Naive B cell (primary cell): ENCODE results near the gene KCNH2. TPM values are rescaled to one million over a fixed set of nuclear protein-coding genes. Genes with fewer than 3 reads are reported as not detected.

Source experiments
- ATAC-seq, 2 donors: fragments of 150-1000 bp; cut with Tn5 transposase; 2 replicates each; pipeline ENCODE4 v1.10.0; 2021; ENCODE audit warnings: low read depth in 2 of 2, mild to moderate bottlenecking in 2 of 2, moderate library complexity in 2 of 2
- DNase-seq: peaks from one replicate; pipeline ENCODE4 v3.0.0; 2022
- H3K27ac Mint-ChIP-seq, 6 donors: one replicate each; pipeline ENCODE4 v1.8.0; 2020 to 2022; ENCODE audit warnings: mild to moderate bottlenecking in 6 of 6, mixed read lengths in 6 of 6, moderate library complexity in 5 of 6, inconsistent platforms in 2 of 6
- H3K27me3 Mint-ChIP-seq, 3 donors: one replicate each; pipeline ENCODE4 v1.8.0; 2021 to 2022; ENCODE audit warnings: mixed read lengths in 3 of 3, mild to moderate bottlenecking in 1 of 3
- H3K36me3 Mint-ChIP-seq, 2 donors: one replicate each; pipeline ENCODE4 v1.8.0; 2020 to 2022; ENCODE audit warnings: mixed read lengths in 2 of 2, inconsistent platforms in 1 of 2, mild to moderate bottlenecking in 1 of 2
- H3K4me1 Mint-ChIP-seq, 3 donors: one replicate each; pipeline ENCODE4 v1.8.0; 2020 to 2022; ENCODE audit warnings: mixed read lengths in 3 of 3, inconsistent platforms in 1 of 3, mild to moderate bottlenecking in 1 of 3, moderate library complexity in 1 of 3
- H3K4me3 Mint-ChIP-seq, 8 donors: one replicate each; pipeline ENCODE4 v1.8.0; 2020 to 2022; ENCODE audit warnings: mild to moderate bottlenecking in 8 of 8, mixed read lengths in 8 of 8, moderate library complexity in 8 of 8, inconsistent platforms in 2 of 8
- H3K9me3 Mint-ChIP-seq, 7 donors: one replicate each; pipeline ENCODE4 v1.8.0; 2020 to 2022; ENCODE audit warnings: mixed read lengths in 7 of 7, mild to moderate bottlenecking in 5 of 7, inconsistent platforms in 2 of 7, moderate library complexity in 1 of 7
- polyA plus RNA-seq, 6 donors: library from polyadenylated mRNA; unstranded; fragments of 300-500 nt; fragmentation: Illumina TruSeq; gene quantifications; one replicate each; pipeline ENCODE4 v1.2.3, GENCODE V29; 2021; ENCODE audit warnings: low read depth in 6 of 6

The KCNH2 gene
- polyA plus RNA-seq, 6 donors from 2014 or later: 0.17 to 0.29 (median 0.29) TPM; not detected in 3

DNA sequence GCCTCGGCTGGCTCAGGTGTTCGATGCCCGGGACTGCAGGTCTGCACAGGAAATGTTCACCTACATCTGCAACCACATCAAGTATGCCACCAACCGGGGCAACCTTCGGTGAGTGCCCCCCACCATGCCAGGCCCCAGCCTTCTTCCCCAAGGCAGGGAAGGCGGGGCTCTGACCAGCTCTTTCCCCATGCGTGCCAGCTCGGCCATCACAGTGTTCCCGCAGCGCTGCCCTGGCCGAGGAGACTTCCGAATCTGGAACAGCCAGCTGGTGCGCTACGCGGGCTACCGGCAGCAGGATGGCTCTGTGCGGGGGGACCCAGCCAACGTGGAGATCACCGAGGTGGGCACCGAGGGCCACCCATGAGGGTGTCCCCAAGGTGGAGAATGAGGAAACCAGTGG lies 20.2 kb upstream of the KCNH2 start:
- Mint-ChIP-seq H3K4me3 (no peak overlapping the region), H3K9me3 (no peaks in the 10 kb centered on the region), H3K27me3 (peaks cover 19 to 44% (median 24%) of the 10 kb centered on the region in 3 donors), H3K27ac (no peak overlapping the region), H3K4me1 (peaks cover 0 to 4% (median 3%) of the 10 kb centered on the region in 3 donors), H3K36me3 (peaks cover 0 to 7% of the 10 kb centered on the region in 2 donors)
- ATAC-seq (no peak), DNase-seq (no peak)

DNA sequence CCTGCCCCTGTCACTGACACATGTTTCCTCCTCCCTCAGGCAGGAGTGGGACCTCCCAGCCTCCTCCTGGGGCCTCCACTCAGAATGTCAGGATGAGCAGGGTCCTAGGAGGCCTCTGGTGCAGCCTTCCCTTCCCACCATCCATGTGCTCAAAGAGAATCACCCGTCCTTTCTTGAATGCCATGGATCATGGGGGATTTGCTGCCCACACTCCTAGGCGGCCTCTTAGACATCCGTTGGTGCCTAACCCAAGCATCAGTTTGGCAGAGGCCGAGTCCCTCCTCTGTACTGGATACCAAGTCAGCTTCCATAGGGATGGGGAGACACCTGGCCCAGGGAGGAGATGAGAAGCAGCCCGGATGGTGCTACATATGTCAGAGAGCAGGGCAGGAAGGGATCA lies 19.7 kb upstream of the KCNH2 start:
- H3K4me3 Mint-ChIP-seq: no peak overlapping the region
- H3K27me3 Mint-ChIP-seq: peaks cover 18 to 48% (median 28%) of the 10 kb centered on the region in 3 donors
- no peak for DNase-seq
- no peak overlapping the region for H3K27ac Mint-ChIP-seq
- peaks cover 0 to 7% of the 10 kb centered on the region in 2 donors for H3K36me3 Mint-ChIP-seq
- peaks cover 0 to 2% (median 0%) of the 10 kb centered on the region in 7 donors for H3K9me3 Mint-ChIP-seq
- ATAC-seq: no peak
- H3K4me1 Mint-ChIP-seq: peaks cover 0 to 4% (median 3%) of the 10 kb centered on the region in 3 donors

DNA sequence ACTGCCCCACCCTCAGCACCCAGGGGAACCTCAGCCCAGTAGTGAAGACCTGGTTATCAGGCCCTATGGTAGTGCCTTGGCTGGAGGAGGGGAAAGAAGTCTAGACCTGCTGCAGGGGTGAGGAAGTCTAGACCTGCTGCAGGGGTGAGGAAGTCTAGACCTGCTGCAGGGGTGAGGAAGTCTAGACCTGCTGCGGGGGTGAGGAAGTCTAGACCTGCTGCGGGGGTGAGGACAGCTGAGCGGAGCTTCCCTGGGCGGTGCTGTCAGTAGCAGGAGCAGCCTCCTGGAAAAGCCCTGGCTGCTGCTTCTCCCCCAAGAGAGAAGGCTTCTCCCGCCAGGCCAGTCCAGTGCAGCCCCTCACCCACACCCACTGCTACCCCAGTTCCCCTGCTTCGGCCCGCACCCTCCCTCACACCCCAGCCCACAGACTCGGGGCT lies 19.0 kb upstream of the KCNH2 start:
- Mint-ChIP-seq H3K4me1 (peaks cover 0 to 4% (median 3%) of the 10 kb centered on the region in 3 donors), H3K36me3 (peaks cover 0 to 7% of the 10 kb centered on the region in 2 donors), H3K27me3 (peaks cover 18 to 51% (median 34%) of the 10 kb centered on the region in 3 donors), H3K4me3 (no peak overlapping the region), H3K9me3 (peaks cover 0 to 2% (median 0%) of the 10 kb centered on the region in 7 donors), H3K27ac (no peak overlapping the region)
- ATAC-seq (no peak), DNase-seq (no peak)

DNA sequence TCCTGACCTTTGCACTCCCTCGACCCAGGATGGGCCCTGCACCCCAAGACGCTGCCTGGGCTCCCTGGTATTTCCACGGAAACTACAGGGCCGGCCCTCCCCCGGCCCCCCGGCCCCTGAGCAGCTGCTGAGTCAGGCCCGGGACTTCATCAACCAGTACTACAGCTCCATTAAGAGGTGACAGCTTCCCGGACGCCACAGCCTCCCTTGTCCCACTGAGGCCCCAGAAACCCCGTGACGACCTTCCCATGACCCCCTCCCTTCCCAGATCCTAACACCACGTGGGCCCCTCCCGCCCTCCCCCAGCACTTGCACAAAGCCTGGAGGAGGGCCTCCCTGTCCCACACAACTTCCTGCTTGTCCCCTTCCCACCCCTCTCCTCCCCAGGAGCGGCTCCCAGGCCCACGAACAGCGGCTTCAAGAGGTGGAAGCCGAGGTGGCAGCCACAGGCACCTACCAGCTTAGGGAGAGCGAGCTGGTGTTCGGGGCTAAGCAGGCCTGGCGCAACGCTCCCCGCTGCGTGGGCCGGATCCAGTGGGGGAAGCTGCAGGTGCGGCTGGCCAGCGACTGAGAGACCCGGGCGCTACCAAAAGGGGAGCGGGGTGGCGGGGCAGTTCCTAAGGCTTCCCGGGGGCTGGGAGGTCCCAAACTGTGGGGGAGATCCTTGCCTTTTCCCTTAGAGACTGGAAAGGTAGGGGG lies 18.4 kb upstream of the KCNH2 start:
- Mint-ChIP-seq H3K4me1 (peaks cover 0 to 4% (median 3%) of the 10 kb centered on the region in 3 donors), H3K27me3 (peaks cover 18 to 46% (median 35%) of the 10 kb centered on the region in 3 donors), H3K4me3 (no peak overlapping the region), H3K9me3 (peaks cover 0 to 2% (median 0%) of the 10 kb centered on the region in 7 donors), H3K36me3 (peaks cover 0 to 7% of the 10 kb centered on the region in 2 donors), H3K27ac (no peak overlapping the region)
- ATAC-seq (no peak), DNase-seq (no peak)

DNA sequence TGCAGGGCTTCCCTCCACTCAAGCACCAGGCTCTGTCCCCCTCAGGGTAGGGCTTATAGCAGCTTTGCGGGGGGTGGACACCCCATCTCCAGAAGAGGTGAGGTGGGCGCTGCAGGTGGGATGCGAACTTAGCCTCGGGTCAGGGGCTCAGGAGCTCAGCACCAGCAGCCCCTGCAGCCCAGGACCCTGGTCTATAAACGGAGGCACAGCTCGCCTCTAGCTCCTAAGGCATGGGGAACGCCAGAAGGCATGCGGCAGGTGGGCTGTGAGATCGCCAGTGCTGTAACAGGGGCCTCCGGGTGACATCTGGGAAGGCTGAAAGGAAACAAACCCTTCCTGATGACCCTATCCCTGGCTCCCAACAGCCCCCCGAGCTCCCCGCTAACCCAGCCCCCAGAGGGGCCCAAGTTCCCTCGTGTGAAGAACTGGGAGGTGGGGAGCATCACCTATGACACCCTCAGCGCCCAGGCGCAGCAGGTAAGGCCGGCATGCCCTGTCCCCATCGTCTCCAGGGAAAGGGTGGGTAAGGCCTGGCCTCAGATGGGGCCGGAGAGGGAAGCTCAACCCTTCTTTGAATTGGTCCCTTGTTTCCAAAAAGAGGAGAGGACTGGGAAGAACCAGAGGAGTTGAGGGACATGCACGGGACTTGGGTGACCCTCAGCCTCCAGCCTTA lies 16.9 kb upstream of the KCNH2 start:
- Mint-ChIP-seq H3K9me3 (peaks cover 4 to 14% (median 11%) of the 10 kb centered on the region in 7 donors), H3K27me3 (peaks cover 23 to 51% (median 50%) of the 10 kb centered on the region in 3 donors), H3K27ac (no peak overlapping the region), H3K4me3 (no peak overlapping the region), H3K4me1 (peaks cover 0 to 4% (median 3%) of the 10 kb centered on the region in 3 donors), H3K36me3 (peaks cover 11 to 22% of the 10 kb centered on the region in 2 donors)
- ATAC-seq (no peak), DNase-seq (no peak)

DNA sequence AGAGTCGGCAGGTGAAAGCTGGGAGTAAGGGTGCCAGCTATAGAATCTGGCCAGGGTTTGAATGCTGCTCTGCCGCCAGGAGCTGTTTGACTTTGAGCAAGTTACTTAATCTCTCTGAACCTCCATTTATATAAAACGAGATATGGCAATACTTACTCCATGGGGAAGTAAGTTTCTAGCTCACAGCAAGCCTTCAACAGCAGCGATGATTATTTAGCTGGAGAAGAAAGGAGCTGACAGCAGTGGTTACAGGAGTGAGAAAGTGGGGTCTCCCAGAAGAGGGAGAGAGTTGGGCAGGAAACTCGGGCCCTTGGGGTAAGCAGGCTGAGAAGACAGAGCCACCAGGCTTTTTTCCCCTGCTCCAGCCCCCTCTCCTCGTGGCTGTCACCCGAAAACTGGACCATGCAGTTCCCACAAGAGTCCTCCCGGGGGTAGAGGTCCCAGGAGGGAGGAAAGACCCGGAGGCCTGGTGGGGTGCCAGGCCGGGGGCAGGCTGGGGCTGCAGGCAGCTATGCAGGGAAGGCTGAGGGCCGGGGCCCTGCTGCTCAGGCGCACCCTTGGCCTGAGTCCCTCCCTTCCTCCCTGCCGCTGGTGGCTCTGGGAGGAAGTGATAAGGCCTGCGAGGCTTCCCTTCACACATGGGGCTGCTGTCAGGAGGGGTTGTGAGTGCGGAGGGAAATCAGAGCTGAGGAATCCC lies 16.2 kb upstream of the KCNH2 start:
- Mint-ChIP-seq H3K27ac (no peak overlapping the region), H3K36me3 (peaks cover 12 to 25% of the 10 kb centered on the region in 2 donors), H3K9me3 (peaks cover 5 to 20% (median 15%) of the 10 kb centered on the region in 7 donors), H3K27me3 (peaks cover 29 to 58% (median 57%) of the 10 kb centered on the region in 3 donors), H3K4me1 (peaks cover under 1 to 4% (median 3%) of the 10 kb centered on the region in 3 donors), H3K4me3 (no peak overlapping the region)
- DNase-seq: no peak
- peak; percentile 58 to 59 for ATAC-seq

DNA sequence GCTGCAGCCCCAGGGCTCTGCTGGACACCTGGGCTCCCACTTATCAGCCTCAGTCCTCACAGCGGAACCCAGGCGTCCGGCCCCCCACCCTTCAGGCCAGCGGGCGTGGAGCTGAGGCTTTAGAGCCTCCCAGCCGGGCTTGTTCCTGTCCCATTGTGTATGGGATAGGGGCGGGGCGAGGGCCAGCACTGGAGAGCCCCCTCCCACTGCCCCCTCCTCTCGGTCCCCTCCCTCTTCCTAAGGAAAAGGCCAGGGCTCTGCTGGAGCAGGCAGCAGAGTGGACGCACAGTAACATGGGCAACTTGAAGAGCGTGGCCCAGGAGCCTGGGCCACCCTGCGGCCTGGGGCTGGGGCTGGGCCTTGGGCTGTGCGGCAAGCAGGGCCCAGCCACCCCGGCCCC lies 15.4 kb upstream of the KCNH2 start:
- H3K4me1 Mint-ChIP-seq: peaks cover 7 to 11% (median 9%) of the 10 kb centered on the region in 3 donors
- no peak for ATAC-seq
- DNase-seq: no peak
- H3K9me3 Mint-ChIP-seq: peaks cover 5 to 20% (median 15%) of the 10 kb centered on the region in 7 donors
- H3K36me3 Mint-ChIP-seq: peaks cover 12 to 25% of the 10 kb centered on the region in 2 donors
- H3K27me3 Mint-ChIP-seq: peaks cover 33 to 63% (median 61%) of the 10 kb centered on the region in 3 donors
- H3K4me3 Mint-ChIP-seq: no peak overlapping the region
- no peak overlapping the region for H3K27ac Mint-ChIP-seq

DNA sequence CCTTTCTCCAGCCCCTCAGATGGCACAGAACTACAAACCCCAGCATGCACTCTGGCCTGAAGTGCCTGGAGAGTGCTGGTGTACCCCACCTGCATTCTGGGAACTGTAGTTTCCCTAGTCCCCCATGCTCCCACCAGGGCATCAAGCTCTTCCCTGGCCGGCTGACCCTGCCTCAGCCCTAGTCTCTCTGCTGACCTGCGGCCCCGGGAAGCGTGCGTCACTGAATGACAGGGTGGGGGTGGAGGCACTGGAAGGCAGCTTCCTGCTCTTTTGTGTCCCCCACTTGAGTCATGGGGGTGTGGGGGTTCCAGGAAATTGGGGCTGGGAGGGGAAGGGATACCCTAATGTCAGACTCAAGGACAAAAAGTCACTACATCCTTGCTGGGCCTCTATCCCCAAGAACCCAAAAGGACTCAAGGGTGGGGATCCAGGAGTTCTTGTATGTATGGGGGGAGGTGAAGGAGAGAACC lies 14.7 kb upstream of the KCNH2 start:
- ATAC-seq (peak; percentile 29 to 34), DNase-seq (no peak)
- peaks cover 13 to 15% (median 15%) of the 10 kb centered on the region in 3 donors for H3K4me1 Mint-ChIP-seq
- no peak overlapping the region for H3K4me3 Mint-ChIP-seq
- H3K36me3 Mint-ChIP-seq: peaks cover 12 to 23% of the 10 kb centered on the region in 2 donors
- peaks cover 5 to 20% (median 15%) of the 10 kb centered on the region in 7 donors for H3K9me3 Mint-ChIP-seq
- H3K27me3 Mint-ChIP-seq: peaks cover 35 to 63% (median 61%) of the 10 kb centered on the region in 3 donors
- H3K27ac Mint-ChIP-seq: no peak overlapping the region

DNA sequence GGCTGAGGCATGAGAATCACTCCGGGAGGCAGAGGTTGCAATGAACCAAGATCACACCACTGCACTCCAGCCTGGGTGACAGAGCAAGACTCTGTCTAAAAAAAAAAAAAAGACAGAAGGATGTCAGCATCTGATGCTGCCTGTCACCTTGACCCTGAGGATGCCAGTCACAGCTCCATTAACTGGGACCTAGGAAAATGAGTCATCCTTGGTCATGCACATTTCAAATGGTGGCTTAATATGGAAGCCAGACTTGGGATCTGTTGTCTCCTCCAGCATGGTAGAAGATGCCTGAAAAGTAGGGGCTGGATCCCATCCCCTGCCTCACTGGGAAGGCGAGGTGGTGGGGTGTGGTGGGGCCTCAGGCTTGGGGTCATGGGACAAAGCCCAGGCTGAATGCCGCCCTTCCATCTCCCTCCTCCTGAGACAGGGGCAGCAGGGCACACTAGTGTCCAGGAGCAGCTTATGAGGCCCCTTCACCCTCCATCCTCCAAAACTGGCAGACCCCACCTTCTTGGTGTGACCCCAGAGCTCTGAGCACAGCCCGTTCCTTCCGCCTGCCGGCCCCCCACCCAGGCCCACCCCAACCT lies 14.0 kb upstream of the KCNH2 start:
- no peak for ATAC-seq
- Mint-ChIP-seq H3K27ac (no peak overlapping the region), H3K36me3 (peaks cover 12 to 18% of the 10 kb centered on the region in 2 donors), H3K27me3 (peaks cover 35 to 63% (median 57%) of the 10 kb centered on the region in 3 donors), H3K9me3 (peaks cover 5 to 20% (median 15%) of the 10 kb centered on the region in 7 donors), H3K4me3 (no peak overlapping the region), H3K4me1 (peaks cover 11 to 15% (median 12%) of the 10 kb centered on the region in 3 donors)
- DNase-seq: no peak

DNA sequence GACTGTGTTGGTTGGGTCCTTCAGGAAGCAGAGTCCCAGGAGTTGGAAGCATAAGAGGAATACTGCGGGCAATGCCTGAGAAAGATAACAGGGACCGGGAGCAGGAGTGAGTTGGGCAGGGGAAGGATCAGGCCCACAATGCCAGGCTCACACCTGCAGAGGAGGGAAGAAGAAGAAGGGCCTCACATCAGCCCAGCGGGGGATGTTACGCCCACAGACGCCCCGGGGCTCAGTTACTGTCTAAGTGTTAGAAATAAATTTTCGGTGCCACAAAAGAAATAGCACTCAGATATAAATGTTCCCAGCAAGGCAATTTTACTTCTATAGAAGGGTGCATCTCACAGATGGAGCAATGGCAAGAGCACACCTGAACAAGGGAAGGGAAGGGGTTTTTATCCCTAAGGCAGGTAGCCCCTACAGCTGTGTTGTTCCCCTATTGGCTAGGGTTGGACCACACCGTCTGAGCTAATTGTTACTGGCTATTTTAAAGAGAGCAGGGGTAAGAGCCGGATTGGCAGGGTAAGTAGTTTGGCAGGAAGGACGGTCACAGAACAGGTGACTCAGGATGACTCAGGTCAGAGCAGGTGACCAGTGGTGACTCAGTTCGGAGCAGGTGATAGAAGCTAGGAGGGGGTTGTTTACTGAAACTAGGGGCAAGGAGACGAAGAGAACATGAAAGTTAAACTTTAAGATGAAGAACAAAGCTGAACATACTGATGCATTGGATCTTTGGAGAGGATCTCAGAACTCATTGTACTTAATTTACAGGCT lies 12.5 kb upstream of the KCNH2 start, which contains the start of gene NOS3:
Gene NOS3 (plus strand): TSS at position 602 of the 771 bp plus-strand sequence. CDS start 2,787 bp downstream, outside the sequence.
- peaks cover 12 to 23% (median 22%) of the 10 kb centered on the region in 3 donors for H3K4me1 Mint-ChIP-seq
- peaks cover 12 to 18% of the 10 kb centered on the region in 2 donors for H3K36me3 Mint-ChIP-seq
- no peak for ATAC-seq
- H3K27me3 Mint-ChIP-seq: peaks cover 42 to 68% (median 64%) of the 10 kb centered on the region in 3 donors
- H3K4me3 Mint-ChIP-seq: no peak within 1 kb of the TSS
- H3K27ac Mint-ChIP-seq: peak within 1 kb of the TSS in 1 of 6 donors; percentile 11
- DNase-seq: no peak
- peaks cover 5 to 20% (median 15%) of the 10 kb centered on the region in 7 donors for H3K9me3 Mint-ChIP-seq

DNA sequence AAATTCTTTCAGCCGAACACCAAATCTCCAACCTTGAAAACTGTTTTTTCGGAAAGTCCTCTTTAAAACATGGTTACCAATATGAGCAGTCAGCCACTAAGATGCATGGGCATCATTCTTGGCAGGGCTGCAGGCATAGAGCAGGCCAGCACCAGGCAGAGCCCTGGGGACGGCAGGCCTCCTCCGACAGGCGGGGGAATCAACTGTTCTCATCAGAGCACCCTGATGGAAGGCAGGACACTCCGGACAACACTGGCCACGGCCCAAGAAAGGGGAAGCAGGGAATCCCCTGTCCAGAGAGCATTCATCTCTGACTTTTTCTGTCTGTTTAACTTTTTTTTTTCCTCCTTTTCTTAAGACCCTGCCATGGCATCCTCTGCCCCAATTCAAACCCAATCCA lies 11.3 kb upstream of the KCNH2 start:
- peaks cover 5 to 20% (median 15%) of the 10 kb centered on the region in 7 donors for H3K9me3 Mint-ChIP-seq
- ATAC-seq: no peak
- peaks cover 12 to 18% of the 10 kb centered on the region in 2 donors for H3K36me3 Mint-ChIP-seq
- peak overlapping the region in 2 of 6 donors; percentile 28 to 72 for H3K27ac Mint-ChIP-seq
- peaks cover 49 to 76% (median 67%) of the 10 kb centered on the region in 3 donors for H3K27me3 Mint-ChIP-seq
- DNase-seq: no peak
- peaks cover 12 to 23% (median 22%) of the 10 kb centered on the region in 3 donors for H3K4me1 Mint-ChIP-seq
- no peak overlapping the region for H3K4me3 Mint-ChIP-seq
